ENCODE data around the gene DYNLT4.
"Not testable (repeated sequence)": the region's sequence is repeated elsewhere in the genome, so short reads cannot be mapped to it uniquely, and the experiment has no call there.

- TF ChIP-seq, protein P1, sequence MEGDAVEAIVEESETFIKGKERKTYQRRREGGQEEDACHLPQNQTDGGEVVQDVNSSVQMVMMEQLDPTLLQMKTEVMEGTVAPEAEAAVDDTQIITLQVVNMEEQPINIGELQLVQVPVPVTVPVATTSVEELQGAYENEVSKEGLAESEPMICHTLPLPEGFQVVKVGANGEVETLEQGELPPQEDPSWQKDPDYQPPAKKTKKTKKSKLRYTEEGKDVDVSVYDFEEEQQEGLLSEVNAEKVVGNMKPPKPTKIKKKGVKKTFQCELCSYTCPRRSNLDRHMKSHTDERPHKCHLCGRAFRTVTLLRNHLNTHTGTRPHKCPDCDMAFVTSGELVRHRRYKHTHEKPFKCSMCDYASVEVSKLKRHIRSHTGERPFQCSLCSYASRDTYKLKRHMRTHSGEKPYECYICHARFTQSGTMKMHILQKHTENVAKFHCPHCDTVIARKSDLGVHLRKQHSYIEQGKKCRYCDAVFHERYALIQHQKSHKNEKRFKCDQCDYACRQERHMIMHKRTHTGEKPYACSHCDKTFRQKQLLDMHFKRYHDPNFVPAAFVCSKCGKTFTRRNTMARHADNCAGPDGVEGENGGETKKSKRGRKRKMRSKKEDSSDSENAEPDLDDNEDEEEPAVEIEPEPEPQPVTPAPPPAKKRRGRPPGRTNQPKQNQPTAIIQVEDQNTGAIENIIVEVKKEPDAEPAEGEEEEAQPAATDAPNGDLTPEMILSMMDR (IDR thresholded peaks at IDR 0.05 in 8 of 11, conservative IDR thresholded peaks at IDR 0.05 in 3 of 11) = not testable (repeated sequence)
- not testable (repeated sequence) for TF ChIP-seq POLR2AphosphoS5 (IDR thresholded peaks at IDR 0.05)
Observed at GRCh38 chr1:44810762-44811105, 3.6 kb upstream of the DYNLT4 start.

Data from spleen (tissue), 7 donors.